Stomach (tissue), 9 donors: ENCODE measurements around the gene TMEM120B. TPM values are rescaled to one million over a fixed set of nuclear protein-coding genes. Genes with fewer than 3 reads are reported as not detected.

Experiments
- DNase-seq, 2 donors: peaks; one replicate each; pipeline versions ENCODE4 v3.0.0 to v3.0.0-alpha.2; 2013 to 2019
- H3K27ac ChIP-seq, 5 donors: fragments of 200-600 bp in 4 of 5; sonication (generic) in 4 of 5; one replicate each; pipeline ENCODE4 v1.5.1; 2013 to 2019; ENCODE audit warnings: mild to moderate bottlenecking in 1 of 5, moderate library complexity in 1 of 5
- H3K27me3 ChIP-seq, 3 donors: fragments of 200-600 bp; sonication (generic); one replicate each; pipeline ENCODE4 v1.5.1; 2017 to 2019; ENCODE audit warnings: mixed run types in 1 of 3
- H3K36me3 ChIP-seq, 4 donors: fragments of 200-600 bp; sonication (generic); 1 replicate in 3 of 4; 2 replicates in 1 of 4; pipeline ENCODE4 v1.5.1; 2016 to 2019
- H3K4me1 ChIP-seq, 4 donors: fragments of 200-600 bp; sonication (generic); one replicate each; pipeline ENCODE4 v1.5.1; 2016 to 2019
- H3K4me3 ChIP-seq, 4 donors: fragments of 200-600 bp; sonication (generic) in 3 of 4; one replicate each; pipeline ENCODE4 v1.5.1; 2016 to 2019; ENCODE audit warnings: mild to moderate bottlenecking in 1 of 4
- H3K9me3 ChIP-seq, 4 donors: fragments of 200-600 bp; sonication (generic); one replicate each; pipeline ENCODE4 v1.5.1; 2016 to 2019
- EP300 ChIP-seq: sonication (generic); formaldehyde crosslinking; IDR thresholded peaks from one replicate; pipeline ENCODE4 v1.6.1; 2017; ENCODE audit warnings: antibody characterized with exemption
- POLR2A ChIP-seq, 4 donors: fragments of 450-650 bp; IDR thresholded peaks; one replicate each; pipeline ENCODE4 v1.6.1; 2016; ENCODE audit warnings: antibody characterized with exemption in 4 of 4, control low read depth in 2 of 4, mild to moderate bottlenecking in 1 of 4, moderate library complexity in 1 of 4
- POLR2AphosphoS5 ChIP-seq, 3 donors: sonication (generic); formaldehyde crosslinking; IDR thresholded peaks; one replicate each; pipeline ENCODE4 v1.6.1; 2016; ENCODE audit warnings: antibody characterized with exemption in 3 of 3
- WGBS, 5 donors: extraction: QIAGEN DNeasy Blood & Tissue Kit in 3 of 5; methylation state at CpG; one replicate each; pipeline versions ENCODE4 v1.1.5 to v1.1.7; 2013 to 2018; 5-methylcytosine and 5-hydroxymethylcytosine counted together
- intact Hi-C: fragments of 100-400 bp; cut with DNase I; formaldehyde crosslinking; loops from one replicate; pipeline ENCODE4 v1.15.1; 2023; ENCODE audit warnings: low total_unique reads
- polyA plus RNA-seq, 3 donors: library from polyadenylated mRNA; stranded (reverse); fragments of 200-250 nt; gene quantifications; one replicate each; pipeline ENCODE4 v1.2.3, GENCODE V29; 2013
- total RNA-seq, 5 donors: library from RNA; depleted of rRNA; stranded (reverse); fragments of >200 nt; gene quantifications; one replicate each; pipeline versions ENCODE4 v1.1.0 to v1.2.3, GENCODE V29; 2014 to 2016
- TF ChIP-seq, protein P1 (sequence below), 7 experiments: fragments of 450-650 bp in 4 of 7; fragments of 200-600 bp in 3 of 7; sonication (generic) in 3 of 7; IDR thresholded peaks; one replicate each; pipeline ENCODE4 v1.5.1; 2016 to 2019; ENCODE audit warnings: antibody characterized with exemption in 7 of 7, control low read depth in 2 of 7, mild to moderate bottlenecking in 1 of 7
- donor health status: healthy with polysubstance abuse.
- donor health status: Bipolar disorder and iron deficiency.
- donor health status: healthy.

Gene TMEM120B
- total and polyA plus RNA-seq, 8 donors, result 0.58 to 11.6 (median 4.4) TPM

DNA sequence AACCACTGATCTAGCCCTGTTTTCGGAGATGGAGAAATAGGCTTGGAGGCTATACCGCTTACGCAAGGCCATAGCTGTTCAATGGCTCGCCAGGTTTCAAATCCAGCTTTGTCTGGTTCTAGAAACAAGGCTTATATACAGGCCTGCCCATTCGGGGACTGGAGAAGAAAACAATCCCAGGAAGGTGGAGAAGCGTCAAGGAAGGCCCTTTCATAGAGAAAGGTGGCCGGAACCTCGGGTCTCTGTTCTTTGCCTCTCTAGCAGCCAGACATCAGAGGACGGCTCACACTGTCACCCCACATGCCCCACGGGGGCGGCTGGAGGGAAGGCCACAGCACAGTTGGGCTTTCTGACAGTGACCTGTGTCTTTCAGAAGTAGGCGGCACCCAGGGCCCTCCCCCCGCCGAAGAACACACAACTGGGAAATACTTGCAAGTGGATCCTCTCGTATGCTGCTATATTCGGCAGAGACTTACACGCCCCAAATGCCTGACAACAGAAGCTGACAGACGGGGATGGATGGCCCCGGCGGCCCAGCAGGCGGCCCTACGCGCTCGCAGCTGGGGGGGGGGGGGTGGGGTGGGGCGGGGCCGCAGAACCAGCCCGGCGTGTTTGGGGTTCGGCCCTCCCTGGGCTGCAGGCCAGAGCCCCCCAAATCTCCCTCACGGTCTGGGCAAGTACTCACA is 86.7 kb downstream of the TMEM120B start:
- Histone ChIP-seq H3K36me3 (peaks cover 10 to 26% (median 12%) of the 10 kb centered on the region in 4 donors), H3K27ac (peak overlapping the region; percentile 99 to 100 (median 100)), H3K27me3 (no peaks in the 10 kb centered on the region), H3K9me3 (no peaks in the 10 kb centered on the region), H3K4me1 (peaks cover 51 to 69% (median 58%) of the 10 kb centered on the region in 4 donors), H3K4me3 (peak overlapping the region; percentile 72 to 87 (median 80))
- intact Hi-C loops, result no loop called here
- WGBS, 5 donors, result 6 to 9% (median 9%) methylated on average over 23 to 28 of the region's 30 CpGs
- peak; percentile 61 to 92 for DNase-seq
- TF ChIP-seq POLR2AphosphoS5 (IDR thresholded peaks at IDR 0.05) (peak in 1 of 3 donors; percentile 15), EP300 (no peak)

DNA sequence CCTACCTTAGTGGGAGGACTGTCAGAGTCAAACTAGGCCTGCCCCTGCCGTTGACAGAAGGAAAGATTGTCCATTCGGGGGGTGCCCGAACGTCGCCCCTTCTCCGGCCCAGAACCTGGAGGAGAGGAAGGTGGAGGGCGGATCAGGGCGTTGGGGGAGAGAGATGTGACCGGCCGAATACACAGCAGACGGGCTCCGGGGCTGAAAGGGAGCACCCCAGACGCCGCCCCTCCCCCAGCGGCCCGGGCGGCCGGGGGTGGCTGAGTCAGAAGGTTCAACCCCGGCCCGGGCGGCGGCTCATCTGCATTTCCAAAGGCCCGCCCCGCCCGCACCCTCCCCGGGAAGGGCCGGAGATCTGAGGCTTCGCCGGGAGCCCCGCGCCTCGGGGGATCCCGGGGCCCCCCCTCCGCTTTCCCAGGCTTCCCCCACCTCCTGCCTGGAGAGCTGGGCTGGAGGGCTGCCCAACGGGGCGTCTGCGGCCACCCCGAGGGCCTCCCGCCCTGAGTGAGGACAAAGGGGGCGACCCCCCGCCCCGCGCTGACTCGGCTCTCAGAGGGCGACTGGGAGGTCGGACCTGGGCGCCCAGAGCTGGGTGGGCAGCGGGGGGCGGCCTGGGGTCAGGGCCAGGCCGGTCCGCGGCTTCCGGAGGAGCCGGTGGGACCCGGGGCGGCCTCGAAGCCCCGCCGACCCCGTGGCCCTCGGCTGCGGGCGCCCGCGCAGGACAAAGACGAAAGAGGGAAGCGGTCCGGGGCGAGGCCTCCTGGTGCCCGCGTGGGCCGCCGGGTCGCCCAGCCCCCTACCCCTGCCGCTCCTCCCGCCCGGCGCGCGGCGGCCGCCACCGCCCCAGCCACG is 87.5 kb downstream of the TMEM120B start:
- Histone ChIP-seq H3K4me3 (peak overlapping the region; percentile 72 to 87 (median 80)), H3K9me3 (no peaks in the 10 kb centered on the region), H3K36me3 (peaks cover 10 to 26% (median 12%) of the 10 kb centered on the region in 4 donors), H3K4me1 (peaks cover 44 to 66% (median 51%) of the 10 kb centered on the region in 4 donors), H3K27me3 (no peaks in the 10 kb centered on the region), H3K27ac (peak overlapping the region; percentile 99 to 100 (median 100))
- DNase-seq, result peak; percentile 90 to 94
- TF ChIP-seq EP300 (no peak), POLR2AphosphoS5 (IDR thresholded peaks at IDR 0.05) (peak in 2 of 3 donors; percentile 63 to 66), POLR2A (IDR thresholded peaks at IDR 0.05) (peak in 1 of 4 donors; percentile 16)
- TF ChIP-seq, protein P1, sequence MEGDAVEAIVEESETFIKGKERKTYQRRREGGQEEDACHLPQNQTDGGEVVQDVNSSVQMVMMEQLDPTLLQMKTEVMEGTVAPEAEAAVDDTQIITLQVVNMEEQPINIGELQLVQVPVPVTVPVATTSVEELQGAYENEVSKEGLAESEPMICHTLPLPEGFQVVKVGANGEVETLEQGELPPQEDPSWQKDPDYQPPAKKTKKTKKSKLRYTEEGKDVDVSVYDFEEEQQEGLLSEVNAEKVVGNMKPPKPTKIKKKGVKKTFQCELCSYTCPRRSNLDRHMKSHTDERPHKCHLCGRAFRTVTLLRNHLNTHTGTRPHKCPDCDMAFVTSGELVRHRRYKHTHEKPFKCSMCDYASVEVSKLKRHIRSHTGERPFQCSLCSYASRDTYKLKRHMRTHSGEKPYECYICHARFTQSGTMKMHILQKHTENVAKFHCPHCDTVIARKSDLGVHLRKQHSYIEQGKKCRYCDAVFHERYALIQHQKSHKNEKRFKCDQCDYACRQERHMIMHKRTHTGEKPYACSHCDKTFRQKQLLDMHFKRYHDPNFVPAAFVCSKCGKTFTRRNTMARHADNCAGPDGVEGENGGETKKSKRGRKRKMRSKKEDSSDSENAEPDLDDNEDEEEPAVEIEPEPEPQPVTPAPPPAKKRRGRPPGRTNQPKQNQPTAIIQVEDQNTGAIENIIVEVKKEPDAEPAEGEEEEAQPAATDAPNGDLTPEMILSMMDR (IDR thresholded peaks at IDR 0.05), result no peak
- WGBS, 5 donors, result 0 to 1% (median 0%) methylated on average over 14 to 82 of the region's 84 CpGs
- intact Hi-C loops, result no loop called here

DNA sequence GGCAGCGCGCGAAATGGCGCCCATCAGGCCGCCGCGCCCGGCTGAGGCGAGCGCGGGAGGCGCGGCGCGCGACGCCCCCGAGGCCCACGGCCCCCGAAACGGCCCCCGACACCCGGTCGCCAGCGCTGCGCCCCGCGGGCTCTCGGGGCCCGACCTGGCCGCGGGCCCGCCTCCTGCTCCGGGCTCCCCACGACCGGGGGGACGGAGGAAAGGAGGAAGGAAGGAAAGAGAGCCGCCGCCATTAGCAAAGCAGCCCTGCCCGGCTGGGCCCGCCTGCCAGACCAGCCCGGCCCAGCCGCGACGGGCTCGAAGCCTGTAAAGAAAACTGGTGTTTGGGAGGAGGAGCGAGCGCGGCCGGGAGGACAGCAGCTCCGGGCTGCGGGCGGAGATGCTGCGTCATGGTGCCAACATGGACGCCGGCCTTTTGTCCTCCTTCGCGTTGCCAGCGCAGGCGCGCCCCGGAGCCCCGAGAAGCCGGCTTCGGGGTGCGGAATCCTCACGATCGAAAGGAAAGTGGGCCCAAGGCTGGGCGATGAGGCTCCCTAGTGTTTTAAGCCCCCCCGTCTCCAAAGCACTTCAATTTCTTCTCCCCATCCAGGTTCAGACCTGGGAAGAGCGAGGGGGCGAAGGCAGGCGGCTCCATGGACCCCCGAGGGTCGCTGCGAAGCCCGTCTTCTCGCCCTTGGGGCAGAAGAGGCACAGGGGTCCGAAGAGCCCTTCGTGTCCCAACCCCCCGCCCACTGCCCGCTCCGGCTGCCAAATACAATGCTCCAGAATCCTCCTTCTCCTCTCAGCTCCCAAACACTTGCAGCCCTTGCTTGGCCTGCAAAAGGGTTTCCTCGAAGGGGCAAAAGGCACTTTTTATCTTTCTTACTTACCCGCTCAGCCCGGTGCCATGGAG is 88.4 kb downstream of the TMEM120B start:
- Histone ChIP-seq H3K4me3 (peak overlapping the region; percentile 72 to 87 (median 80)), H3K36me3 (peaks cover 4 to 17% (median 5%) of the 10 kb centered on the region in 4 donors), H3K9me3 (no peaks in the 10 kb centered on the region), H3K4me1 (peaks cover 43 to 66% (median 48%) of the 10 kb centered on the region in 4 donors), H3K27me3 (no peaks in the 10 kb centered on the region), H3K27ac (peak overlapping the region; percentile 99 to 100 (median 100))
- TF ChIP-seq POLR2AphosphoS5 (IDR thresholded peaks at IDR 0.05) (peak; percentile 21 to 79 (median 75)), POLR2A (IDR thresholded peaks at IDR 0.05) (peak in 1 of 4 donors; percentile 7), EP300 (peak; percentile 29)
- TF ChIP-seq, protein P1 (IDR thresholded peaks at IDR 0.05), result no peak
- peak; percentile 83 to 92 for DNase-seq
- intact Hi-C loops, result no loop called here
- 0 to 1% (median 0%) methylated on average over 43 to 86 of the region's 86 CpGs for WGBS, 5 donors

DNA sequence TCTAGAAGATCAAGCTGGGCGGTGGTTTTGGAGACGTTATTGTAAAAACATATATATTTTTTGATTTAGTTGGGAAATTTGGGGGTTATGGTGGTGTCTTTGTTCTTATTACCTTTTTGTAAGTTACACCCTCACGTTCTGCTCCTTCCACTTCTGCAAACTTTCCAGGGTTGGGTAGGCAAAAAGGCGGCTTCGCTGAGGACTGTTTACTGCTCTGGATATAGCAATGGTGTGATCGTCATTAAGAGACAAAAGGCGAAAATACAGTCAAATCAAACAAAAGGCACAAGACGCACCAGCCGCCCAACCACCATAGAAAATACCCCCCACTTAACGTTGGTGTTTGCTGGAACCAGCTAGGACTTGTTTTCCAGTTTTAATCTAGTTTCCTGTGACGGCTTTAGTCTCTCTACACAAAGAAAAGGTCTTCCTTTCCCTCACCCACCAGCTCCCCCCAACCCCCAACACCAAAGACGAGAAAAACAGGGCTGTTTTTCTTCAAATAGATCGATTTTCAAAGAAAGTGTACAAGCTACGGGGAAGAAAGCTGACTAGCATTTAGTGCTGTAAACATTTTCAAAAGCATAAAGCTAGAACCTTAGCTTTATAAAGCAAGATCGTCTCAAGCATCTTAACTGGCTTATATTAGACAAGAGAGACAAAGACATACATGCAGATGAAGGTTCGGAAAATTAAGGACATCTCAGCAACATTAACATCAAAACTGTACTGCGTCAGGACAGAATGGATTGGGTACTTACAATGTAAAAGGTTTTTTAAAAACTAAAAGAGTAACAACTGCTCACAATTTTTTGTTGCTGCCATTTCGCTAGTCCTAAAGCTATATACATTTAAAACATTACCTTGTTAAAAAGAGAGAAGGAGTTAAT is 89.3 kb downstream of the TMEM120B start:
- DNase-seq, result peak in 1 of 2 donors; percentile 81
- intact Hi-C loops, result no loop called here
- Histone ChIP-seq H3K27me3 (no peaks in the 10 kb centered on the region), H3K9me3 (no peaks in the 10 kb centered on the region), H3K27ac (peak overlapping the region; percentile 99 to 100 (median 100)), H3K4me1 (peaks cover 43 to 66% (median 48%) of the 10 kb centered on the region in 4 donors), H3K4me3 (peak overlapping the region; percentile 72 to 87 (median 80)), H3K36me3 (peaks cover 0 to 11% (median 0%) of the 10 kb centered on the region in 4 donors)
- 1 to 3% (median 1%) methylated on average over 18 of the region's 18 CpGs for WGBS, 5 donors
- TF ChIP-seq, protein P1 (IDR thresholded peaks at IDR 0.05), result no peak
- TF ChIP-seq POLR2A (IDR thresholded peaks at IDR 0.05) (no peak), POLR2AphosphoS5 (IDR thresholded peaks at IDR 0.05) (no peak), EP300 (no peak)
